Gastroesophageal sphincter (tissue), 4 donors: Measurements from ENCODE around the gene MVB12B. TPM values are rescaled to one million over a fixed set of nuclear protein-coding genes. Genes with fewer than 3 reads are reported as not detected.

ENCODE experiments used
- ATAC-seq: fragments of 150-250 bp; one replicate; pipeline ENCODE4 v1.9.1; 2016; ENCODE audit warnings: mild to moderate bottlenecking, moderate library complexity
- H3K27ac ChIP-seq, 4 donors: fragments of 200-600 bp; sonication (generic) in 3 of 4; 1 replicate in 3 of 4; 2 replicates in 1 of 4; pipeline ENCODE4 v1.5.1; 2016 to 2019
- H3K27me3 ChIP-seq: fragments of 200-600 bp; sonication (generic); one replicate; pipeline ENCODE4 v1.5.1; 2019
- H3K36me3 ChIP-seq, 2 donors: fragments of 200-600 bp; sonication (generic); one replicate each; pipeline ENCODE4 v1.5.1; 2019; ENCODE audit warnings: control low read depth in 1 of 2
- H3K4me1 ChIP-seq, 3 donors: fragments of 200-600 bp; sonication (generic); 1 replicate in 2 of 3; 2 replicates in 1 of 3; pipeline ENCODE4 v1.5.1; 2016 to 2019; ENCODE audit warnings: control low read depth in 2 of 3
- H3K4me3 ChIP-seq, 2 donors: fragments of 200-600 bp; sonication (generic); one replicate each; pipeline ENCODE4 v1.5.1; 2019; ENCODE audit warnings: mild to moderate bottlenecking in 1 of 2, moderate library complexity in 1 of 2
- H3K9me3 ChIP-seq, 3 donors: fragments of 200-600 bp; sonication (generic); one replicate each; pipeline ENCODE4 v1.5.1; 2017 to 2019; ENCODE audit warnings: control low read depth in 2 of 3
- CTCF ChIP-seq, 4 experiments: fragments of 200-600 bp in 2 of 4; fragments of 450-650 bp in 2 of 4; sonication (generic) in 1 of 4; IDR thresholded peaks; one replicate each; pipeline ENCODE4 v1.5.1; 2017 to 2019; ENCODE audit warnings: antibody characterized with exemption in 4 of 4, mild to moderate bottlenecking in 2 of 4, moderate library complexity in 2 of 4
- EP300 ChIP-seq: sonication (generic); formaldehyde crosslinking; IDR thresholded peaks from one replicate; pipeline ENCODE4 v1.6.1; 2017; ENCODE audit warnings: antibody characterized with exemption, mild to moderate bottlenecking
- POLR2A ChIP-seq, 2 donors: fragments of 450-650 bp; IDR thresholded peaks; one replicate each; pipeline ENCODE4 v1.6.1; 2017; ENCODE audit warnings: antibody characterized with exemption in 2 of 2, mild to moderate bottlenecking in 2 of 2, moderate library complexity in 1 of 2
- POLR2AphosphoS5 ChIP-seq: sonication (generic); formaldehyde crosslinking; IDR thresholded peaks from one replicate; pipeline ENCODE4 v1.6.1; 2017; ENCODE audit warnings: antibody characterized with exemption
- WGBS, 2 donors: methylation state at CpG; one replicate each; pipeline ENCODE4 v1.1.5; 2018; ENCODE audit warnings: low coverage in 1 of 2; 5-methylcytosine and 5-hydroxymethylcytosine counted together
- total RNA-seq, 4 donors: library from RNA; depleted of rRNA; stranded (reverse); fragments of >200 nt; gene quantifications; one replicate each; pipeline ENCODE4 v1.1.0, GENCODE V29; 2016

MVB12B gene
- total RNA-seq, 4 donors from 2014 or later = 12.0 to 25.2 (median 15.9) TPM

- Histone ChIP-seq H3K9me3 (no peaks in the 10 kb centered on the region), H3K36me3 (peaks cover 0 to 91% of the 10 kb centered on the region in 2 donors), H3K27me3 (no peaks in the 10 kb centered on the region), H3K4me3 (no peak overlapping the region), H3K4me1 (peaks cover 0 to 20% (median 0%) of the 10 kb centered on the region in 3 donors), H3K27ac (no peak overlapping the region)
- WGBS, 2 donors = 83% methylated on average over 7 to 9 of the region's 10 CpGs
- TF ChIP-seq POLR2AphosphoS5 (no peak), EP300 (no peak)
- no peak for ATAC-seq
These were observed 73.2 kb downstream of the MVB12B start for GRCh38 chr9:126399789-126400188.

GRCh38 chr9:126400571-126400970, 73.9 kb downstream of the MVB12B start:
- Histone ChIP-seq H3K27me3 (no peaks in the 10 kb centered on the region), H3K4me1 (peaks cover 0 to 12% (median 0%) of the 10 kb centered on the region in 3 donors), H3K4me3 (no peak overlapping the region), H3K36me3 (peaks cover 0 to 83% of the 10 kb centered on the region in 2 donors), H3K27ac (no peak overlapping the region), H3K9me3 (no peaks in the 10 kb centered on the region)
- WGBS, 2 donors = 42% methylated on average over 3 to 5 of the region's 11 CpGs
- no peak for ATAC-seq
- TF ChIP-seq POLR2A (IDR thresholded peaks at IDR 0.05) = no peak
- no peak for TF ChIP-seq EP300
- no peak for TF ChIP-seq POLR2AphosphoS5
- no peak for TF ChIP-seq CTCF (IDR thresholded peaks at IDR 0.05)

DNA sequence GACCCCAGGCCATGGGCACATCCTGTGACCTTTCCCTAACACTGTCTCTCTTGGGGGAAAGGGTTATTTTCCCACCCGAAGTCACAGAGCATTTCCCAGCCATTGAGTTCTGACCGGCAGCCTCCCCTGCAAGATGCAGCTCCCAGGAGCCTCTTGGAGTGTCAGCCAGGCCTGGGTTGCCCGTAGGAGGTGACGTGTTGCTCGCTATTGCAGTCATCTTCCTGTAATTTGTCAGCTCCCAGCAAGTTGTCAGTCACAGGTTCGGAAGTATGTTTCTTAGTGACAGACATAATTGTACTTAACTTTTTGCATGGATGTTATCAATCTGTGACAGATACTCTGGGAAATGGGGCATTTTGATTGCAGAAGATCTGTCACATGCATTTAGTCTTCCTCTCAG, 74.5 kb downstream of the MVB12B start:
- Histone ChIP-seq H3K27ac (no peak overlapping the region), H3K27me3 (no peaks in the 10 kb centered on the region), H3K9me3 (no peaks in the 10 kb centered on the region), H3K4me1 (peaks cover 0 to 10% (median 0%) of the 10 kb centered on the region in 3 donors), H3K36me3 (peaks cover 0 to 80% of the 10 kb centered on the region in 2 donors), H3K4me3 (no peak overlapping the region)
- no peak for ATAC-seq
- 74% methylated on average over 6 of the region's 6 CpGs; no CpG with 5 or more reads in 1 of the 2 donors for WGBS, 2 donors
- no peak for TF ChIP-seq POLR2AphosphoS5
- no peak for TF ChIP-seq CTCF (IDR thresholded peaks at IDR 0.05)
- no peak for TF ChIP-seq EP300
- TF ChIP-seq POLR2A (IDR thresholded peaks at IDR 0.05) = no peak

- ATAC-seq = no peak
- H3K27ac ChIP-seq = no peak overlapping the region
These were observed 75.0 kb downstream of the MVB12B start for GRCh38 chr9:126401581-126401980.

DNA sequence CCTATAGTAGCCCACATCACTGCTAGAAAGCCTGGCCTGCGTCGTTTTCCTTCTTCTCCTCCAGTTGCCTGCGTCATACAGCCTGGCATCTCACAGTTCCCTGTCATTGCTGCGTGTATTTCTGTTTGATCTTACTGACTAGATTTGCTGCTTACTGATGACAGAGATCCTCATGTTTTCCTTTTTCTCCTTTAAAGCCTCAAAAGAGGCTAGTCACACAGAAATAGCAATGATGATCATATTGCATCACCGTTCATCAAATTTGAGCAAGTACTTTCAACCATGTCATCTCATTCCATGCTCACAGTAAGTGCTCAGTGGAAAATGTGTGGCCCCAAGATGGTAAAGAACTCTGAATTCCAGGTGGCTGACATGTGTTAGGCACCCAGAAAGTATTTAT, 76.8 kb downstream of the MVB12B start:
- TF ChIP-seq POLR2A (IDR thresholded peaks at IDR 0.05) (no peak), EP300 (no peak), CTCF (IDR thresholded peaks at IDR 0.05) (no peak), POLR2AphosphoS5 (no peak)
- Histone ChIP-seq H3K27ac (no peak overlapping the region), H3K4me3 (no peak overlapping the region), H3K9me3 (no peaks in the 10 kb centered on the region), H3K4me1 (peaks cover 0 to 22% (median 0%) of the 10 kb centered on the region in 3 donors), H3K27me3 (no peaks in the 10 kb centered on the region), H3K36me3 (peaks cover 0 to 69% of the 10 kb centered on the region in 2 donors)
- no peak for ATAC-seq
- WGBS, 2 donors = 90% methylated on average over 5 of the region's 5 CpGs; no CpG with 5 or more reads in 1 of the 2 donors

More at GRCh38 chr9:126401581-126401980, 75.0 kb downstream of the MVB12B start:
- Histone ChIP-seq H3K9me3 (no peaks in the 10 kb centered on the region), H3K27me3 (no peaks in the 10 kb centered on the region), H3K4me1 (peaks cover 0 to 10% (median 0%) of the 10 kb centered on the region in 3 donors), H3K36me3 (peaks cover 0 to 78% of the 10 kb centered on the region in 2 donors), H3K4me3 (no peak overlapping the region)
- whole genome bisulfite sequencing, 2 donors = 93% methylated on average over 2 to 9 of the region's 12 CpGs
- no peak for TF ChIP-seq POLR2A (IDR thresholded peaks at IDR 0.05)
- TF ChIP-seq CTCF (IDR thresholded peaks at IDR 0.05) = no peak
